ENCODE measurements around the gene DAB2. TPM values are rescaled to one million over a fixed set of nuclear protein-coding genes. Genes with fewer than 3 reads are reported as not detected.

DAB2 gene
- total RNA-seq, 1 donor from 2014 or later = 14.6 TPM

GRCh38 chr5:39423331-39423751 is 1.4 kb downstream of the DAB2 start:
- Histone ChIP-seq H3K27me3 (ENCODE audit: control insufficient read depth, insufficient read depth, low read length) (no peaks in the 10 kb centered on the region), H3K36me3 (ENCODE audit: control insufficient read depth, insufficient read depth, low read length) (no peaks in the 10 kb centered on the region), H3K4me3 (ENCODE audit: low read depth, low read length) (peak overlapping the region; percentile 57)
- no peak for TF ChIP-seq CTCF (IDR thresholded peaks at IDR 0.05; ENCODE audit: insufficient read depth, low read length, poor library complexity, severe bottlenecking)
- DNase-seq (ENCODE audit: low read depth) = no peak

GRCh38 chr5:39422728-39423285 is 2.0 kb downstream of the DAB2 start:
- Histone ChIP-seq H3K4me3 (ENCODE audit: low read depth, low read length) (peak overlapping the region; percentile 12), H3K36me3 (ENCODE audit: control insufficient read depth, insufficient read depth, low read length) (no peaks in the 10 kb centered on the region), H3K27me3 (ENCODE audit: control insufficient read depth, insufficient read depth, low read length) (no peaks in the 10 kb centered on the region)
- TF ChIP-seq CTCF (IDR thresholded peaks at IDR 0.05; ENCODE audit: insufficient read depth, low read length, poor library complexity, severe bottlenecking) = no peak
- no peak for DNase-seq (ENCODE audit: low read depth)

- no peaks in the 10 kb centered on the region for H3K27me3 ChIP-seq (ENCODE audit: control insufficient read depth, insufficient read depth, low read length)
- H3K4me3 ChIP-seq (ENCODE audit: low read depth, low read length) = no peak overlapping the region
- no peaks in the 10 kb centered on the region for H3K36me3 ChIP-seq (ENCODE audit: control insufficient read depth, insufficient read depth, low read length)
- TF ChIP-seq CTCF (IDR thresholded peaks at IDR 0.05; ENCODE audit: insufficient read depth, low read length, poor library complexity, severe bottlenecking) = no peak
- DNase-seq (ENCODE audit: low read depth) = no peak
Measured at GRCh38 chr5:39422036-39422606, 2.7 kb downstream of the DAB2 start.

GRCh38 chr5:39420482-39421145 is 4.2 kb downstream of the DAB2 start:
- no peak overlapping the region for H3K4me3 ChIP-seq (ENCODE audit: low read depth, low read length)
- TF ChIP-seq CTCF (IDR thresholded peaks at IDR 0.05; ENCODE audit: insufficient read depth, low read length, poor library complexity, severe bottlenecking) = no peak
- no peaks in the 10 kb centered on the region for H3K36me3 ChIP-seq (ENCODE audit: control insufficient read depth, insufficient read depth, low read length)
- DNase-seq (ENCODE audit: low read depth) = no peak
- H3K27me3 ChIP-seq (ENCODE audit: control insufficient read depth, insufficient read depth, low read length) = no peaks in the 10 kb centered on the region

- Histone ChIP-seq H3K27me3 (ENCODE audit: control insufficient read depth, insufficient read depth, low read length) (no peaks in the 10 kb centered on the region), H3K36me3 (ENCODE audit: control insufficient read depth, insufficient read depth, low read length) (no peaks in the 10 kb centered on the region), H3K4me3 (ENCODE audit: low read depth, low read length) (no peak overlapping the region)
- no peak for DNase-seq (ENCODE audit: low read depth)
- no peak for TF ChIP-seq CTCF (IDR thresholded peaks at IDR 0.05; ENCODE audit: insufficient read depth, low read length, poor library complexity, severe bottlenecking)
Measured at GRCh38 chr5:39419796-39420195, 5.0 kb downstream of the DAB2 start.

Data from kidney epithelial cell (primary cell).